ENCODE data around the gene TMEM74B. TPM values are rescaled to one million over a fixed set of nuclear protein-coding genes. Genes with fewer than 3 reads are reported as not detected.

The TMEM74B gene
- total RNA-seq, 1 experiment from 2014 or later = 8.4 TPM

DNA sequence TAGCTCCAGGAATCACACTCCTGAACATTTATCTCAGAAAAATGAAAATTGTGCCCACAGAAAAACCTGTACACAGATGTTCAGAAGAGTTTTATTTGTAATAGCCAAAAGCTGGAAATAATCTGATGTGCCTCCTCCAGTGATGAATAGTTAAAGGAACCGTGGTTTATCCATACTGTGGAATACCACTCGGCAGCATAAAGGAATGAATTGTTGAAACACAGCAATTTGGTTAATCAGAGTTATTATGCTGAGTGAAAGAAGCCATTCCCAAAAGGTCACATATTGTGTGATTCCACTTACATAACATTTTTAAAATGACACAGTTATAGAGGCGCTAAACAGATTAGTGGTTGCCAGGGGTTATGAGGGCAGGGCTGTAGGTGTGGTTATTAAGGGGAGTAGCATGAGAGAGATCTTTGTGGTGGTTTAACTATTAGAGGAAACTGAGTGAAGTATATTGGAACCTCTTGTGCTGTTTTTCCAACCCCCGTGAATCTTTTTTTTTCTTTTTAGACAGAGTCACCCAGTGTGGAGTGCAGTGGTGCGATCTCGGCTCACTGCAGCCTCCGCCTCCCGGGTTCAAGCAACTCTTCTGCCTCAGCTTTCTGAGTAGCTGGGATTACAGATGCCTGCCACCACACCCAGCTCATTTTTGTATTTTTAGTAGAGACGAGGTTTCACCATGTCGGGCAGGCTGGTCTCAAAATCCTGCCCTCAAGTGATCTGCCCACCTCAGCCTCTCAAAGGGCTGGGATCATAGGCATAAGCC is 40.2 kb downstream of the TMEM74B start:
- Mint-ChIP-seq H3K4me1 (no peaks in the 10 kb centered on the region), H3K36me3 (peaks cover 37% of the 10 kb centered on the region), H3K9me3 (no peaks in the 10 kb centered on the region; the same call in 1 of the 2 replicates), H3K27ac (no peak overlapping the region), H3K27me3 (ENCODE audit: low read depth) (no peaks in the 10 kb centered on the region), H3K4me3 (no peak overlapping the region)
- ChIA-PET POLR2A (interaction anchor here (0.5 kb wide), 1 partner anchor 24 kb away, joined by 4 read pairs; no protein-coding TSS in a partner anchor), CTCF (interaction anchor here (0.6 kb wide), 1 partner anchor 119 kb away, joined by 4 read pairs; no protein-coding TSS in a partner anchor)
- DNase-seq (ENCODE audit: low spot score) (no peak), ATAC-seq (no peak)
- TF ChIP-seq, protein P1, sequence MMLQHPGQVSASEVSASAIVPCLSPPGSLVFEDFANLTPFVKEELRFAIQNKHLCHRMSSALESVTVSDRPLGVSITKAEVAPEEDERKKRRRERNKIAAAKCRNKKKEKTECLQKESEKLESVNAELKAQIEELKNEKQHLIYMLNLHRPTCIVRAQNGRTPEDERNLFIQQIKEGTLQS (CRISPR knock-in tag; conservative IDR thresholded peaks at IDR 0.05) = no peak
- TF ChIP-seq ZNF671 (CRISPR knock-in tag; IDR thresholded peaks at IDR 0.05) = no peak
- no peak for TF ChIP-seq HMGA2 (CRISPR knock-in tag; IDR thresholded peaks at IDR 0.05)
- TF ChIP-seq, protein P2, sequence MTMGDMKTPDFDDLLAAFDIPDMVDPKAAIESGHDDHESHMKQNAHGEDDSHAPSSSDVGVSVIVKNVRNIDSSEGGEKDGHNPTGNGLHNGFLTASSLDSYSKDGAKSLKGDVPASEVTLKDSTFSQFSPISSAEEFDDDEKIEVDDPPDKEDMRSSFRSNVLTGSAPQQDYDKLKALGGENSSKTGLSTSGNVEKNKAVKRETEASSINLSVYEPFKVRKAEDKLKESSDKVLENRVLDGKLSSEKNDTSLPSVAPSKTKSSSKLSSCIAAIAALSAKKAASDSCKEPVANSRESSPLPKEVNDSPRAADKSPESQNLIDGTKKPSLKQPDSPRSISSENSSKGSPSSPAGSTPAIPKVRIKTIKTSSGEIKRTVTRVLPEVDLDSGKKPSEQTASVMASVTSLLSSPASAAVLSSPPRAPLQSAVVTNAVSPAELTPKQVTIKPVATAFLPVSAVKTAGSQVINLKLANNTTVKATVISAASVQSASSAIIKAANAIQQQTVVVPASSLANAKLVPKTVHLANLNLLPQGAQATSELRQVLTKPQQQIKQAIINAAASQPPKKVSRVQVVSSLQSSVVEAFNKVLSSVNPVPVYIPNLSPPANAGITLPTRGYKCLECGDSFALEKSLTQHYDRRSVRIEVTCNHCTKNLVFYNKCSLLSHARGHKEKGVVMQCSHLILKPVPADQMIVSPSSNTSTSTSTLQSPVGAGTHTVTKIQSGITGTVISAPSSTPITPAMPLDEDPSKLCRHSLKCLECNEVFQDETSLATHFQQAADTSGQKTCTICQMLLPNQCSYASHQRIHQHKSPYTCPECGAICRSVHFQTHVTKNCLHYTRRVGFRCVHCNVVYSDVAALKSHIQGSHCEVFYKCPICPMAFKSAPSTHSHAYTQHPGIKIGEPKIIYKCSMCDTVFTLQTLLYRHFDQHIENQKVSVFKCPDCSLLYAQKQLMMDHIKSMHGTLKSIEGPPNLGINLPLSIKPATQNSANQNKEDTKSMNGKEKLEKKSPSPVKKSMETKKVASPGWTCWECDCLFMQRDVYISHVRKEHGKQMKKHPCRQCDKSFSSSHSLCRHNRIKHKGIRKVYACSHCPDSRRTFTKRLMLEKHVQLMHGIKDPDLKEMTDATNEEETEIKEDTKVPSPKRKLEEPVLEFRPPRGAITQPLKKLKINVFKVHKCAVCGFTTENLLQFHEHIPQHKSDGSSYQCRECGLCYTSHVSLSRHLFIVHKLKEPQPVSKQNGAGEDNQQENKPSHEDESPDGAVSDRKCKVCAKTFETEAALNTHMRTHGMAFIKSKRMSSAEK (CRISPR knock-in tag; IDR thresholded peaks at IDR 0.05; ENCODE audit: borderline replicate concordance) = no peak
- no peak for TF ChIP-seq GRHL2 (CRISPR knock-in tag; IDR thresholded peaks at IDR 0.05; ENCODE audit: insufficient replicate concordance, severe bottlenecking)
- TF ChIP-seq, protein P3, sequence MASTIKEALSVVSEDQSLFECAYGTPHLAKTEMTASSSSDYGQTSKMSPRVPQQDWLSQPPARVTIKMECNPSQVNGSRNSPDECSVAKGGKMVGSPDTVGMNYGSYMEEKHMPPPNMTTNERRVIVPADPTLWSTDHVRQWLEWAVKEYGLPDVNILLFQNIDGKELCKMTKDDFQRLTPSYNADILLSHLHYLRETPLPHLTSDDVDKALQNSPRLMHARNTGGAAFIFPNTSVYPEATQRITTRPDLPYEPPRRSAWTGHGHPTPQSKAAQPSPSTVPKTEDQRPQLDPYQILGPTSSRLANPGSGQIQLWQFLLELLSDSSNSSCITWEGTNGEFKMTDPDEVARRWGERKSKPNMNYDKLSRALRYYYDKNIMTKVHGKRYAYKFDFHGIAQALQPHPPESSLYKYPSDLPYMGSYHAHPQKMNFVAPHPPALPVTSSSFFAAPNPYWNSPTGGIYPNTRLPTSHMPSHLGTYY (CRISPR knock-in tag; IDR thresholded peaks at IDR 0.05) = no peak
- TF ChIP-seq, protein P4, sequence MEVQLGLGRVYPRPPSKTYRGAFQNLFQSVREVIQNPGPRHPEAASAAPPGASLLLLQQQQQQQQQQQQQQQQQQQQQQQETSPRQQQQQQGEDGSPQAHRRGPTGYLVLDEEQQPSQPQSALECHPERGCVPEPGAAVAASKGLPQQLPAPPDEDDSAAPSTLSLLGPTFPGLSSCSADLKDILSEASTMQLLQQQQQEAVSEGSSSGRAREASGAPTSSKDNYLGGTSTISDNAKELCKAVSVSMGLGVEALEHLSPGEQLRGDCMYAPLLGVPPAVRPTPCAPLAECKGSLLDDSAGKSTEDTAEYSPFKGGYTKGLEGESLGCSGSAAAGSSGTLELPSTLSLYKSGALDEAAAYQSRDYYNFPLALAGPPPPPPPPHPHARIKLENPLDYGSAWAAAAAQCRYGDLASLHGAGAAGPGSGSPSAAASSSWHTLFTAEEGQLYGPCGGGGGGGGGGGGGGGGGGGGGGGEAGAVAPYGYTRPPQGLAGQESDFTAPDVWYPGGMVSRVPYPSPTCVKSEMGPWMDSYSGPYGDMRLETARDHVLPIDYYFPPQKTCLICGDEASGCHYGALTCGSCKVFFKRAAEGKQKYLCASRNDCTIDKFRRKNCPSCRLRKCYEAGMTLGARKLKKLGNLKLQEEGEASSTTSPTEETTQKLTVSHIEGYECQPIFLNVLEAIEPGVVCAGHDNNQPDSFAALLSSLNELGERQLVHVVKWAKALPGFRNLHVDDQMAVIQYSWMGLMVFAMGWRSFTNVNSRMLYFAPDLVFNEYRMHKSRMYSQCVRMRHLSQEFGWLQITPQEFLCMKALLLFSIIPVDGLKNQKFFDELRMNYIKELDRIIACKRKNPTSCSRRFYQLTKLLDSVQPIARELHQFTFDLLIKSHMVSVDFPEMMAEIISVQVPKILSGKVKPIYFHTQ (CRISPR knock-in tag; IDR thresholded peaks at IDR 0.05) = no peak
- TF ChIP-seq FOXK1 (CRISPR knock-in tag; IDR thresholded peaks at IDR 0.05) = no peak
- TF ChIP-seq, protein P5, sequence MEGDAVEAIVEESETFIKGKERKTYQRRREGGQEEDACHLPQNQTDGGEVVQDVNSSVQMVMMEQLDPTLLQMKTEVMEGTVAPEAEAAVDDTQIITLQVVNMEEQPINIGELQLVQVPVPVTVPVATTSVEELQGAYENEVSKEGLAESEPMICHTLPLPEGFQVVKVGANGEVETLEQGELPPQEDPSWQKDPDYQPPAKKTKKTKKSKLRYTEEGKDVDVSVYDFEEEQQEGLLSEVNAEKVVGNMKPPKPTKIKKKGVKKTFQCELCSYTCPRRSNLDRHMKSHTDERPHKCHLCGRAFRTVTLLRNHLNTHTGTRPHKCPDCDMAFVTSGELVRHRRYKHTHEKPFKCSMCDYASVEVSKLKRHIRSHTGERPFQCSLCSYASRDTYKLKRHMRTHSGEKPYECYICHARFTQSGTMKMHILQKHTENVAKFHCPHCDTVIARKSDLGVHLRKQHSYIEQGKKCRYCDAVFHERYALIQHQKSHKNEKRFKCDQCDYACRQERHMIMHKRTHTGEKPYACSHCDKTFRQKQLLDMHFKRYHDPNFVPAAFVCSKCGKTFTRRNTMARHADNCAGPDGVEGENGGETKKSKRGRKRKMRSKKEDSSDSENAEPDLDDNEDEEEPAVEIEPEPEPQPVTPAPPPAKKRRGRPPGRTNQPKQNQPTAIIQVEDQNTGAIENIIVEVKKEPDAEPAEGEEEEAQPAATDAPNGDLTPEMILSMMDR (IDR thresholded peaks at IDR 0.05) = no peak
- no peak for TF ChIP-seq ATF1 (CRISPR knock-in tag; IDR thresholded peaks at IDR 0.05)
- TF ChIP-seq, protein P6, sequence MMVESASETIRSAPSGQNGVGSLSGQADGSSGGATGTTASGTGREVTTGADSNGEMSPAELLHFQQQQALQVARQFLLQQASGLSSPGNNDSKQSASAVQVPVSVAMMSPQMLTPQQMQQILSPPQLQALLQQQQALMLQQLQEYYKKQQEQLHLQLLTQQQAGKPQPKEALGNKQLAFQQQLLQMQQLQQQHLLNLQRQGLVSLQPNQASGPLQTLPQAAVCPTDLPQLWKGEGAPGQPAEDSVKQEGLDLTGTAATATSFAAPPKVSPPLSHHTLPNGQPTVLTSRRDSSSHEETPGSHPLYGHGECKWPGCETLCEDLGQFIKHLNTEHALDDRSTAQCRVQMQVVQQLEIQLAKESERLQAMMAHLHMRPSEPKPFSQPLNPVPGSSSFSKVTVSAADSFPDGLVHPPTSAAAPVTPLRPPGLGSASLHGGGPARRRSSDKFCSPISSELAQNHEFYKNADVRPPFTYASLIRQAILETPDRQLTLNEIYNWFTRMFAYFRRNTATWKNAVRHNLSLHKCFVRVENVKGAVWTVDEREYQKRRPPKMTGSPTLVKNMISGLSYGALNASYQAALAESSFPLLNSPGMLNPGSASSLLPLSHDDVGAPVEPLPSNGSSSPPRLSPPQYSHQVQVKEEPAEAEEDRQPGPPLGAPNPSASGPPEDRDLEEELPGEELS (CRISPR knock-in tag; IDR thresholded peaks at IDR 0.05) = no peak
- TF ChIP-seq TEAD1 (CRISPR knock-in tag; IDR thresholded peaks at IDR 0.05) = no peak
- TF ChIP-seq, protein P7, sequence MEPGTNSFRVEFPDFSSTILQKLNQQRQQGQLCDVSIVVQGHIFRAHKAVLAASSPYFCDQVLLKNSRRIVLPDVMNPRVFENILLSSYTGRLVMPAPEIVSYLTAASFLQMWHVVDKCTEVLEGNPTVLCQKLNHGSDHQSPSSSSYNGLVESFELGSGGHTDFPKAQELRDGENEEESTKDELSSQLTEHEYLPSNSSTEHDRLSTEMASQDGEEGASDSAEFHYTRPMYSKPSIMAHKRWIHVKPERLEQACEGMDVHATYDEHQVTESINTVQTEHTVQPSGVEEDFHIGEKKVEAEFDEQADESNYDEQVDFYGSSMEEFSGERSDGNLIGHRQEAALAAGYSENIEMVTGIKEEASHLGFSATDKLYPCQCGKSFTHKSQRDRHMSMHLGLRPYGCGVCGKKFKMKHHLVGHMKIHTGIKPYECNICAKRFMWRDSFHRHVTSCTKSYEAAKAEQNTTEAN (CRISPR knock-in tag; IDR thresholded peaks at IDR 0.05) = no peak

All from WTC11 (cell line).